Suppressor macrophage treated with lipopolysaccharide for 4 hours (primary cell): ENCODE data around the gene LILRB5.
"Not testable (repeated sequence)": the region's sequence is repeated elsewhere in the genome, so short reads cannot be mapped to it uniquely, and the experiment has no call there.

Experiments used
- DNase-seq: peaks from one replicate; pipeline ENCODE4 v3.0.0-alpha.2; 2020

The LILRB5 gene

DNA sequence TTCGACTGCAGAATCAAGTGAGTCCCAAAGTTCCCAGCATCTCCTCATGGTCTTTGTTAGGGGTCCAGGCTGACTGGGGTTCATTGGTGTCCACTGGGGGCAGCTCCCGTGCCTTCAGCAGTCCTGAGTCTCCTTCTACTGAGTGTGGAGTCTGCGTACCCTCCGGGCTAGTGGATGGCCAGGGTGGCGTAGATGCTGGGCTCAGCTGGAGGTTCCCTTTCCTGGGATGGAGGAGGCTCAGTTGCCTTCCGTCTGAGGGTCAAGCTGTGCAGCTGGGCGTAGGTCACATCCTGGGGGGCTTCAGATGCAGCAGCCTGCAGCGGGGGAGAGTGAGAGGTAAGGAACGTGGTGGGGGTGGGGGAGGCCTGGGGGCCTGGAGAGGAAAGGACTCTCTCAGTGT lies 17.4 kb upstream of the LILRB5 start:
- not testable (repeated sequence) for DNase-seq

DNA sequence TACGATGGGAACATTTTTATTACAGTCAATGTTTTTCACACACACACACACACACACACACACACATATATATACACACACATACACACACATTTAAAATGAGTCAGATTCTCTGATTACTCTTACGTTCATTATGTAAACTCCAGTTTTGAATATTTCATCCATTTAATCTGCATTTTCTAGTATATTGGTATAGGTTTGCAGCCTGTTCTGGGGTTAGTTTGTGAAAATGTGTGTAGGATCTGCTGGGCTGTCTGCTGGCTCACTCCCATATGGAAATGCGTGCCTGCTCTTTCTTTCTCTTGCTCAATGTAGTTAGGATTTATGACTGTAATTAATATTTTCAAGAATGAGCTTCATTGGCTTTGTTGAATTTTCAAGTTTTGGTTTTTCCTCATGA lies 16.7 kb upstream of the LILRB5 start:
- DNase-seq, result peak; percentile 29

DNA sequence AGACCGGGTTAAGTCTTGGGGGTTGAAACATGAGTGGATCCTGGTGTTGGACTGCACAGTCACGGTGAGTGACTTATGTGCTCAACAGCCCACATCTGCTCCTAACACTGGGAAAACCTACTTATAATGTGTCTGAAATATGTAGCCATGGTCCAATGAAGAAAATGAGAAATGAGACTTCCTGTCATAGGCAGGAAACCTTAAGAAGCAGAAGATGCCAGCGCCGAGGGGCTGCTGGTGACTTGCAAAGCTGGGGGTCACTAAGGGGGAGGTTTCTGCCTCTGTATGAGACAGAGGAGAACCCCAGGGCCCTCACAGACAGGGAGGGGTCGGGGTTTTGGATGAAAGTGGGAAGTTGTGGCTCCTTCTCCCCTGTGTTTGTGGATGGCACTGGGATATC lies 15.1 kb upstream of the LILRB5 start:
- DNase-seq, result peak; percentile 78

DNA sequence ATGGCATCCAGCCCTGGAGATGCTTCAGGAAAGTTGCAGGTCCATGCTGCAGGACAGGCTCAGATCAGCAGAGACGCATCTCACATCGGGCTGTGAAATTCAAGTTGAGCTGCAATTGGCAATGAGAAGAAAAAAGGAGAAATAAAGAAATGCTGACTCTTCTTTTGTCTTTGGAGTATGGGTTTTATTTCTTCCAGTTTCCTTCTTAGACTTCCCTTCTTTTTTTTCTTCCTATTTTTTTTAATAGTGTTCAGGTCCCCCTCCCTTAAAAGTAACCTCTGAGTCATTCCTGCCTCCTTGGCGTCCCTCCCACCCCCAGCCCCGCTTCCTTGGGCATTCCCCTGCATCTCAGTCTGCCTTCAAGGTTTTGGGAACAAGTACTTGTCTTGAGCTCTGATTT lies 14.5 kb upstream of the LILRB5 start:
- DNase-seq, result peak; percentile 93

DNA sequence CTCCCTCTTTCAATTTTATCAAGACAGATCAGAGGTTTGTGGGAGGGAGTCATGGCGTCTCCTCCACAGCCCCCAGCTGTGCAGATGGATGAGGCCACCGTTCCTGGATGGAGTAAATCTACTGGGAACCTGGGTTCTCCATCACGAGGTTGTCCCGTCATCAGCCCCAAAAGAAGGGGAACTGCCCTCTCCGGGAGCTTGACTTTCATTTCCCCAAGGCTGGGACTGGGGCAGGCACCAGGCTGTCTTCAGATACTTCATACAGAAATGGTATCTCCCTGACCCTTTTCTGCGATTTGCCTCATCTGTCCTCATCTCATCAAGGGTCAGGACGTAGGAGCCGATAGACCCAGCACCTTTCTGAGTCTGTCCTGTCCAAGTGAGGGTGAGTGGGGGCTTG lies 14.0 kb upstream of the LILRB5 start:
- DNase-seq, result peak; percentile 97

DNA sequence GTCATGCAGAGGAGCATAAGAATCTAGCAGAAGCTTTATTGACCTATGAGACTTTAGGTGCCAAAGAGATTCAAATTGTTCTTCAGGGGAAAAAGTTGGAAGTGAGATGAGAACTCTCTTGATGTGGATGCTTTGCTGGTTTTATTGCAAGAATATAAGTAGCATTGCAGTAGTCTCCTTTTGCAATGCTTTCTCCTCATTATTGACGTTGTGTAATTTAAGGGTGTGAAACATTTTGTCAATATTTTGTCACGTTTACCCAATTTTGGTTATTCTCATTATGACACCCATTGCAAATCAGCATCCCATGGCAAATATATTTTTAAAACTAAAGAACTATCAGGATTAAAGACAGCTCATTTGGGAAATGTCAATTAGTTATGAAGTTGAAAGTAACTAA lies 11.9 kb upstream of the LILRB5 start:
- DNase-seq, result peak; percentile 76

DNA sequence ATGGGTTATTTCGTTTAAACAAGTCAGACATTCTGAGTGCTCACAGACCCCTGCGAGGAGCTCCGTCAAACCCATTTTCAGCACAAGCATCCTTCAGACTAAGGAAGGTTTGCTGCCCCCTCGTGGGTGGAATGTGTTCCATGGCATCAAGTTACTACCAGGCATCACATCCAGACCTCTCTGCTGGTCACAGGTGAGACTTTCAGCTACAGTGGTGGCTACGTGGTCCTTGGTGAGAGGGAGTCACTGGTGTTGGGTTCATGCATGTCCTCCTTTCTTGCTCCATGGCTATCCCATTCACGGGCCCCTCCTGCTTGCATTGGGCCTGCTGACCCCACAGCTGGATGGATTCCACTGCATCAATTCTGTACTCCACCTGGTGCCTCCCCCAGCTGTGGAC lies 9.1 kb upstream of the LILRB5 start:
- DNase-seq, result peak; percentile 86

DNA sequence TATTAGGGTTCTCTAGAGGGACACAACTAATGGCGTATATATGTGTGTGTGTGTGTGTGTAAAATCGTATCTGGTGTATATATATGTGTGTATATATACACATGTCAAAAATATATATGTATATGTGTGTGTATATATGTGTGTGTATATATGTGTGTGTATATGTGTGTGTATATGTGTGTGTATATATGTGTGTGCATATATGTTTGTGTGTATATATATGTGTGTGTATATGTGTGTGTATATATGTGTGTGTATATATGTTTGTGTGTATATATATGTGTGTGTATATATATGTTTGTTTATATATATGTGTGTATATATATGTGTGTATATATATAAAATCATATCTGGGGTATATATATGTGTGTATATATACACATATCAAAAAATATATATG lies 5.4 kb upstream of the LILRB5 start:
- DNase-seq, result no peak

DNA sequence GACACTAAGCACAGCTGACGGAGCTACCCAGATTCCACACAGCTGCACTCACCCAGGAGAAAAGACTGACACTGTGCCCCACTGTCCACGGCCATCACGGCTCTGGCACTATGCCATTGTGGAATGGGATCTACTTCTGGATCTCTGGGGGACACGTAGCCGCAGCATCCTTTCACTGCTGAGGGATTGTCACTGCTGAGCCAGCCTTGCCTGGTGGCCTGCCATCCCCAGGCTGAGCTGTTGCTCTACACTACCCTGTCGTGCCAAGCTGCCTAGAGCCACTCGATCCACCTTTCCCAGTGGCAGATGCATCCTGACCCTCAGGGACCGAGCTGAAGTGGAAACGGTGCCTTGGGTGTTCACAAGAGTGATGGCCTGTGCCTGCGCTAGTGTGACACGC lies 5.0 kb upstream of the LILRB5 start:
- DNase-seq, result no peak

DNA sequence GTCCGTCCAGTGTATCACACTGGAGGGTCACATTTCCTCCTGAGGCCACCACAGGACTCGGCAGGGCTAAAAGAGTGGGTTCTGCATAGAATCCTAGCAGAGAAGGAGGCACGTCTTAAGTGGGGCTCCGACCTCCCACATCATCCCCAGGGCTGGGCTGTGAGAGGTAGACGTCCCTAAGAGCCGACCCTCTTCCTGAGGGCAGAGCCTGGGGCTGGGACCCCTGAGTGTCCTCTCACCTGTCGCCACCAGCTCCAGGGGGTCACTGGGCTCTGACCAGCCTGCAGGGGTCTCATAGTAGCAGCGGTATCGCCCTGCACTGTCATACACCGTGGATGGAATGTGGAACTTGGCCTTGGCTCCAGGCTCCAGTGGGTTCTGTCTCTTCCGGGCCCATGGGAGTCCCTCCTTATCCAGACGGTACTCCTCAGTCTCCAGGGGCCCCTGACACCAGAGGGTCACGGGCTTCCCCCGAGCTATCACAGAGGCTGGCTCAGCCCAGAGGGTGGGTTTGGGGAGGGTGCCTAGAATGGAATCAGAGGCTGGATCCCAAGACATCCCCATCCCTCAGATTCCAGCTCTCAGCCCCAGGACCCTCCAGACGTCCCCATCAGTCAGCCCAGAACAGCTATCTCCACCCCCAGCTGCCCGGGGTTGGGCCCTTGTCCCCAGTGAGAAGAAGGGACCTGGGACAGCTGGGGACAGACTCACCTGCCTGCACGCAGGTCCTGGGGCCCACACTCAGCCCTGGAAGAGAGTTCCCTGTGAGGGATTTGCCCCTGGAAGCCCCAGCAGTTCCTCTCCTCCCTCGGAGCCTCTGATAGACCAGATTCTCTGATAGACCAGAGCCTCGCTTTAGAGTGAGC lies 590 bp downstream of the LILRB5 start:
- no peak for DNase-seq

DNA sequence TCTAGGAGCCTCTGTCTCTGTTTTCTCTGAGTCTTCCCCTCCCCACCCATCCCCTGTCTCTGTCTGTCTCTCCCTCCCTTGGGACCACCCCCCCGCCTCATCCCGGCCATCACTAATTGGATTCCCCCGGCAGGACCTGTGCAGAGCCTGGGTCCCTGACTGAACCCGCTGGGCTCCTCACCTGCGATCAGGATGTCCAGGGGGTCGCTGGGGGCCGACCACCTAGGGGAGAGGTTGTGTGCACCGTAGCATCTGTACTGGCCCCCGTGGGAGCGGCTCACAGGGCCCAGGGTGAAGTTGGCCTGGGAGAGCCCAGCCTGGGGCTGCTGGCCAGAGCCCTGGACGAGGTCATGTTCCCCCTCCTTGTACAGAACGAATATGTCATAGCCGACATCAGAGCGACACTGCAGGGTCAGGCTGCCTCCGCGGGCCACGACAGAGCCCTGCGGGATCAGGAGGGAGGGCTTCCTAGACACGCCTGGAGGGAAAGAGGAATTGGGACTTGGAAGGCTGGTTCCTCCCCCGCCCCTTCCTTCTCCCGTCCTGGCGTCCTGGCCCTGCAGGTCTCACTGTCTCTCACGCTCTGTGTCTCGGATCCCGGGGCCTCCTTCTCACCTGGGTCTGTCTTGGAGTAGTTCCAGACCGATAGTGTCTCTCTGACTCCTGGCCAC lies 1.8 kb downstream of the LILRB5 start:
- peak; percentile 47 for DNase-seq

DNA sequence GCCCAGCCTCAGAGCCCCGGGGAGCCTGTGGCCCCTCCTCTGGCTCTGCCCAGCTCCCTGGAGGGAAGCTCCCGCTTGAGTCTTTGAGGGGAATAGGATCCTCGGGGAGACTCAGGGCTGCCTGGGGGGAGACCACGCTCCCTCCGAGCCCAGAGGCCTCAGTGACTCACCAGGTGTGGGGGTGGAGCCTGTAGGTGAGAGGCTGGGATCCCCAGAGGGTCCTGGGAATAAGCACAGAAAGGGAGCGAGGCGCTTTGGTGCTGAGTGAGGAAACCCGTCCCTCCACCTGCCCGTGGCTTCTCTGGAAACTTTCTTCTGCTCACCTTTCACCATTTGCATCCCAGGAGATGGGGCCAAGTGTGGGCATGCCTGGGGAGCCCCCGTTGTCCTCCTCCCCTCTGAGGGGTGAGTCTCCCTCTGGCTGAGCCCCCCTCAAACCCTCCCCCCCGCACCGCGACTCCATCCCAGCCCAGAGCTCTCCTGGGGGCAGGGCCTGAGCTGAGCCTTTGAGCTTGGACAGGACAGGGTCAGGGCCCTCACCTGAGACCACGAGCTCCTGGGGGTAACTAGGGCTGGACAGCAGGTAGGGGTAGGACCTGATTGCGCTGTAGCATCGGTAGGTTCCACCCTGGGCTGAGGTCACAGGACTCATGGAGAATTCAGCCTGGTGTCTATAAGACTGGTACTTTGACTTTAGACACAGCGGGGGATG lies 2.7 kb downstream of the LILRB5 start:
- DNase-seq, result no peak

DNA sequence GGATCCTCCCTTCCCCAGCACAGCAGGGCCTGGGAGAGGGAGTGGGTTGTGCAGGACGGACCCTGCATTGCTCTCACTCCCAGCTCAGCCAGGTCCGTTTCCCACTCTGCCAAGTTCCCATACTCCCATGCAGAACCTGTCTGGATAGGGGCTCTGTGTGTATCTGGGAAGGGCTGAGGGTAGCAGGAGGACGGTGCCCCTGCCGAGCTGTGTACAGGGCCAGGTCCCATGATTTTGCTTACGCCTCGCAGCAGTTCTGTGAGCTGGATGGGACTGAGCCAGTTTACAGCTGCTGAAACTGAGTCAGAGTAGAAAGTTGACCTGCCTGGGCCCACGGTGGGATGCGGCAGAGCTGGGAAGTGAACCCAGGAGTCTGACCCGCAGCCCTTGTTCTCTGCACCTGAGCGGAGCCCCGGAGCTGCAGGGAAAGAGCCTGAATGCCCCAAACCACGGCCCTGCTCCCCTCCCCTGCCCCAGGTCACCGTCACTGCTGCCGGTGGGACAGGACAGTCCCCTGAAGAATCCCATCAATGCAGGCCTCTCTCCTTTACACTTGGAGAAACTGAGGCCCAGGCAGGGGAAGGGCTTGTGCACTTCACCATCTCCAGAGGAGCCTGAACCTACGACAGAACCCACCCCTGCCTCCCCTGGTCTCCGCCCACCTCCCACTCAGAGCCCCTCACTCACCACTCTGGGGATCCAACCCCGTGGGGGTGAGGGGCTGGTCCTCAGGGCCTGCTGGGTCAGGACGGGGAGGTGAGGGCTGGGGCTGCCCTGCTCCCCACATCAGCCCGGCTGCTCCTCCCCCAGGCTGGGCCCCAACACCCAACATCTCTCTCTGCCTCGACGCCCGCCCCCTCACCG lies 3.5 kb downstream of the LILRB5 start:
- DNase-seq, result no peak

DNA sequence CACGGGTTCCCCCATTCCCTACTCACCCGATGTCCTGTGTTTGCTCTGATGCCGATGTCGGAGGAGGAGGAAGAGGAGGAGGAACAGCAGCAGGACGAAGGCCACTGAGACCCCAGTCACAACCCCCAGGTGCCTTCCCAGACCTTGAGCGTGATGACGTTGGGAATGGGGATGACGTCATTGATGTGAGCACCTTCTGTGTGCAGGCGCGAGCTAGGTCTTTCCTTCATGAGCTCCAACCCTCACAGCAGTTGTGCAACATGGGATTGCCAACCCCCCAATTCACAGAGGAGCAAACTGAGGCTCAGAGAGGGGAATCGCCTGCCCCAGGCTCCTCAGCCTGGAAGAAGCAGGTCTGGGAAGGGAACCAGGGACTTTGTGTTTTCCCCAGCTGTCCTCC lies 4.2 kb downstream of the LILRB5 start:
- DNase-seq, result no peak

DNA sequence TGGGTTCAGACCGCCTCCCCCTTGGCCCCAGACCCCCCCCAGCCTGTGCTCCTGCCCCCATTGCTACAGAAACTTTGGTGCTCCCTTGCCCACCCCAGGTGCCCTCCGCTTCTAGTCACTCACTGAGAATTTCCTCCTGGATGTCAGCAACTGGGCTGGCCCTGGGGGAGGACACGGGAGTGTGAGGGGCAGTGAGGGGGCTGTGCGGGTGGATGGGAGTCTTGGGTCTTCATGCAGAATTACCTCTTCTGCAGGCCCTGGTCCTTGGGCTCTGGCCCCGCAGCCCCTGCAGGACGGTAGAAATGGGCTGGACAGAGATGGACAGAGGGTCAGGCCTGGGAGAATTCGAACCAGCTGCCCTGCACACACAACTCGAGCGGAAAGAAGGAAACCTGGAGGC lies 4.8 kb downstream of the LILRB5 start:
- no peak for DNase-seq

DNA sequence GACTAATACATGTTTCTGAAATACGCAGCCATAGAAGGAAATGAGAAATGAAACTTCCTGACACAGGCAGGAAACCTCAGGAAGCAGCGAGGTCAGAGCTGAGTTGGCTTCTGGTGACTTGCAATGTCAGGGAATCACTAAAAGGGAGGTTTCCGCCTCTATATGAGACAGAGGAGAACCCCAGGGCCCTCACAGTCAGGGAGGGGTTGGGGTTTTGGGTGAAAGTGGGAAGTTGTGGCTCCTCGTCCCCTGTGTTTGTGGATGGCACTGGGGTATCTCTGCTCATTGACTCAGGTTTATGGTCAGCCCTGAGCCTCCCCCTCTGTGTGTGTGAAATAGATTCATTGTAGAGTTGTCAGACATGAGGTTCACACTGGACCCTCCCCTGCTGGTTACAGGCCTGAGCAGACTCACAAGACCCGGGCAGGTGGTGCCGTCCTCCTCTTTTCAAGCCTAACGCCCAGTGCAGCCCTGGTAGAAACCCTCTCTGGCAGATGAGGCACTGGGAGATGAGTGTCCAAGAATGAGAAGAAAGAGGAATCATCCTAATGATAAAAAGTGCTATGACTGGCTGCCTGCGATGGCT lies 9.0 kb downstream of the LILRB5 start:
- DNase-seq, result peak; percentile 96

DNA sequence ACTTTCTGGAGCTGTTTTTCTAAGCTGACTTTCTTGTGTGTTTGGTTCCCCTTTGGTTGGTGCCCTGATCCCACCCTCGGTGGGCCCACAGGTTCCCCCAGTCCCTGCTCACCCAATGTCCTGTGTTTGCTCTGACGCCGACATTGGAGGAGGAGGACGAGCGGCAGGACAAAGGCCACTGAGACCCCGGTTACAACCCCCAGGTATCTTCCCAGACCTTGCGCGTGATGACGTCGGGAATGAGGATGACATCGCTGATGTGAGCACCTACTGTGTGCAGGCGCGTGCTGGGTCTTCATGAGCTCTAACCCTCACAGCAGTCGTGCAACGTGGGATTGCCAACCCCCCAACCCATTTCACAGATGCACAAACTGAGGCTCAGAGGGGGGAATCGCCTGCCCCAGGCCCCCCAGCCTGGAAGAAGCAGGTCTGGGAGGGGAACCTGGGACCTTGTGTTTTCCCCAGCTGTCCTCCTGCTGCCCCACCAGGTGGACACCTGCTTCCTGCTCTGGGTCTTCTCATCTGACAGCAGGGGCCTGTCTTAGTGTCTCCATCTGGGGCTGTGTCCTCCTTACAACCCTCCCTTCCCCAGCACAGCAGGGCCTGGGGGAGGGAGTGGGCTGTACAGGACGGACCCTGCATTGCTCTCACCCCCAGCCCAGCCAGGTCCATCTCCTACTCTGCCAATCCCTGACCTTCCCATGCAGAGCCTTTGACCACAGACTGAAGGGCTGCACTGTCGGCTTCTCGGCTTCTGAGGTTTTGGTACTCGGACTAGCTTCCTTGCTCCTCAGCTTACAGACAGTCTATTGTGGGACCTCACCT lies 9.8 kb downstream of the LILRB5 start:
- no peak for DNase-seq

DNA sequence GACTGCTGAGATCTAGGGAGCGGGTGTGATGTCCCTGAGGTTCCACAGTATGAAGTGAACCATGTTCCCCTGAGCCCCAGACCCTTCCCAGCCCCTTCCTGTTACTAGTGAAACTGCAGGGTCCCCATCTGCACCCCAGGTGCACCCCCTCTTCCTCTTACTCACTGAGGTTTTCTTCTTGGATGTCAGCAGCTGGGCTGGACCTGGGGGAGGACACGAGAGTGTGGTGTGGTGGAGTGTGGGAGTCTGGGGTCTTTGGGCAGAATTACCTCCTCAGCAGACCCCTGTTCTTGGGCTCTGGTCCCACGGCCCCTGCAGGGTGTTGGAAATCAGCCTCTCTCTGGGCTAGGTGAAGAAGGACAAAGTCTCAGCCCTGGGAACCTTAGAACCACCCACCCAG lies 11.1 kb downstream of the LILRB5 start:
- no peak for DNase-seq

DNA sequence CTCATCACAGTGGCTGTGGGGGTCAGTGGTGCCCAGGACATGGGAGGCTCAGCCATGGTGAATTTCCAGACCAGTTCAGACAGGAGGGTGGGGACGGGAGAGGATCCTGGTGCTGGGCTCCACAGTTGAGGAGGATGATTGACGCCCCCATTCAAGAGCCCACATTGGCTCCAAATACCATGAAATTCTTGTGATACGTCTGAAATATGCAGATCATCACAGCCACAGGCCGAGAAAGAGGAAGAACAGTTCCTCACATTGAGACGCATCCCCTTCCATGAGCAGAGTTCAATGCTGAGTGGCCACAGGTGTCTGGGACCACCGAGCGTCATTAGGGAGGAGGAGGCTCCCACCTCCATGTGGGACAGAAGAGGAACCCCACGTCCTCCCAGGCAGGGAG lies 13.3 kb downstream of the LILRB5 start:
- peak; percentile 60 for DNase-seq

DNA sequence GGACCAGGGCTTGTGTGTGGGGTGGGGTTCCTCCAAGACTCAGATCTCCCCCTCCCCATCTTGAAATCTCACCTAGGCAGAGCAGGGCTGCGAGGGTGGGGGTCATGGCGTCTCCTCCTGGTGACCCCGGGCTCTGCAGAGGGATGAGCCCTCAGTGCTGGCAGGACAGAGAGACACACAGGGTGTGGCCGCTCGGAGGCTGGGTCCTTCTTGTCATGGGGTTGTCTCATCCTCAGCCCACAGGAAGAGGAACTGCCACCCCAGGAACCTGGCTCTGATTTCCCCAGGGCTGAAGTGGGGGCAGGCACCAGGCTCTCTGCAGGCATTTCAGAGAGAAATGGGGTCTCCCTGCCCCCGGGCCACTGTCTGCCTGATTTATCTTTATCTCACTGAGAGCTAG lies 14.4 kb downstream of the LILRB5 start, which contains the start of gene LILRA6:
Gene LILRA6, minus strand, starts transcription at position 145 of the 400 bp plus-strand sequence.
- peak; percentile 55 for DNase-seq

DNA sequence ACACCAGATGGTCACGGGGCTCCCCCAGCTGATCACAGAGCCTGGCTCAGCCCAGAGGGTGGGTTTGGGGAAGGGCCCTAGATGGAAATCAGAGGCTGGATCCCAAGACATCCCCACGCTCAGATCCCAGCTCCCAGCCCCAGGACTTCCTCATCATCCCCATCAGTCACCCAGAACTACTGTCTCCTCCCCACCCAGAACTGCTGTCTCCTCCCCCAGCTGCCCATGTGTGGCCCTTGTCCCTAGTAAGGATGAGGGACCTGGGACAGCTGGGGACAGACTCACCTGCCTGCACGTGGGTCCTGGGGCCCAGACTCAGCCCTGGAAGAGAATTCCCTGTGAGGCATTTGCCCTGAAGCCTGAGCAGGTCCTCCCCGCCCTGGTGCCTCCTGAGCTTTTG lies 14.8 kb downstream of the LILRB5 start:
- DNase-seq, result peak; percentile 54
